Neural progenitor cell (in vitro differentiated cells): Measurements from ENCODE around the gene RNF213.

Source experiments
- CTCF ChIP-seq: fragments of 200-600 bp; sonication (generic); IDR thresholded peaks from 2 replicates; pipeline ENCODE4 v1.5.1; 2017; ENCODE audit warnings: antibody characterized with exemption, mild to moderate bottlenecking
- EZH2phosphoT487 ChIP-seq: fragments of 200-600 bp; sonication (generic); IDR thresholded peaks from 2 replicates; pipeline ENCODE4 v1.6.1; 2017; ENCODE audit warnings: antibody characterized with exemption

DNA sequence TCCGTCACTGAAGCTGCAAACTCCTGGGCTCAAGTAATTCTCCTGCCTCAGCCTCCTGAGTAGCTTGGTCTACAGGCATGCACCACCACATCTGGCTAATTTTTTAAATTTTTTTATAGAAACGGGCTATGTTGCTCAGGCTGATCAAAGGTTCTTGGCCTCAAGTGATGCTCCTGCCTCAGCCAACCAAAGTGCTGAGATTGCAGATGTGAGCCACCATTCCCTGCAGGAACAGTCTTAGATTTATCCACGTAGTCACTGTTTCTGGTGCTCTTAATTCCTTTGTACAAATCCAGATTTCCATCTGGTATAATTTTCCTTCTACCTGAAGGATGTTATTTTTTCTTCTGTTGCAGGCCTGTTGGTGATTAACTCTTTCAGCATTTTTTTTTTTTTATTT is 27.4 kb upstream of the RNF213 start:
- TF ChIP-seq EZH2phosphoT487 (no peak), CTCF (no peak)
